CD4-positive, alpha-beta T cell treated with Interleukin-2 at 100 ng/mL for 4 hours (primary cell): ENCODE measurements around the gene PRR5L.
A peak's percentile ranks its signal among the peaks of the same experiment; 100 is the strongest.

Source experiments
- DNase-seq: peaks from one replicate; pipeline ENCODE4 v3.0.0-alpha.2; 2020; ENCODE audit warnings: low spot score

The PRR5L gene

GRCh38 chr11:36326524-36327419, 30.7 kb downstream of the PRR5L start:
- no peak for DNase-seq

DNA sequence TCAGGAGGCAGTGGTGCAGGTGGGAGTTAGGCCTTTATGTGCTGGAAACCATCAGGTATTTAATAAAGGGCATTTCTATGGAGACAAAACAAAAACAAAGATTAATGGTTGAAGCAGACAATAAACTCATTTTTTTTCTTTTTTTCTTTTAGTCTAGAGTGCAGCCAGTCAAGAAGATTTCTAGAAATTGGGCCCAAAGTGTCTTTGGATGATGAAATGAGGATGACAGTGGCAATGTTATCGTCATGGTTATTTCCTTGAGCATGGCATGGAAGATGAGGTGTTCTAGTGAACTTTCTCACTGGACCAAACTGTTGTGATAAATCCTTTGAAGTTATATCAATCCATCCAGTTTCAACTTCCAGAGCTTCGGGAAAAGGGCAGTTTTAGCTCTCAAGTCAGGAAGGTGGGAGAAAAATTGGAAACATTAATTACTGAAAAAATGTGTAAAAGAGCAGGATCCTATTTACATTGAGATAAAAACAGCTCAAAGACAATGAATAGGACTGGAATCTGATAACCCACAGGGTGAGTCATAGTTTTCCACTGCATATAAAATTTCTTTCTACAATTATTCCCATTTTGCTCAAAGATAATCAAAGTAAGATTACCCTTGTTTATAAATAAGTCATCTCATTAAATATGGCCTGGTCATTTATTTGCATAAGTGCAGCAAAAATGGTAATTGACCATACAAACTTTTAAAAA, 33.0 kb downstream of the PRR5L start:
- no peak for DNase-seq

DNA sequence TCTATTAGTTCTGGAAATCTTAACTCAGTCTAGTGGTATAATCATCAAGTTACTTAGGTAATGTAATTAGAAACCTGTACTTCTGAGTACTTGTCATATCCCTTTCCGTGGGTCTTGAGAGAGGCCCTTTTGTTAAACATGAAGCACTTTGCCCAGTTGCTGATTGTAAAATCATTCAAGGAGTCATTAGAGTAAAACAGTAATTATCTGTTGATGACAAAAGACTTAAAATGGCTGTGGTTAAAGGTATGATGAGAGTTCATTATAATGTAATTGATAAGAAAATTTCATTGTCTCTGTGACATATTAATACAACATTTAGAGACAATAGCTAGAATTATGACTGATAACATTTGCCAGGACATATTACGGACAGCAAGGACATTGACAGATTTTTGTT, 34.3 kb downstream of the PRR5L start:
- DNase-seq: no peak

- DNase-seq: no peak
Measured at GRCh38 chr11:36333468-36333867, 37.4 kb downstream of the PRR5L start.

- no peak for DNase-seq
Measured at GRCh38 chr11:36333897-36334296, 37.8 kb downstream of the PRR5L start.

DNA sequence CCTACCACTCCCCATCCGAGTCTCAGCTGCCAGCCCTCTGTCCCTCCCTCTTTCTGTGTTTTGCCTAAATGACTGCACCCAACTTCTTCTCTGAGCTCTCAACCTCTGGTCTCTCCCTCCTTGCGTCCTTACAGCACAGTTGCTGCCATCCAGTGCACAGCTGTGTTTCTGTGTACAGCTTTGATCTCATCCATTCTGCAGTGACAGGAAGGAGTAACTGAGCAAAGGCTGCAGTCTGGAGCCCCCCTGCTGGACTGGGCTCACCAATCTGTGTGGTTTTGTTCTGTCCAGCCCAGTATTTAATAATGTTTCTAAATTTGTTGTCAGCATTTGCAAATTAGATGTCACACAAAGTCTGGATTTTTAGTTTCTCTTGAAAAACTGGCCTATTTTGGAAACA, 43.8 kb downstream of the PRR5L start:
- no peak for DNase-seq

GRCh38 chr11:36340897-36341296, 44.8 kb downstream of the PRR5L start:
- no peak for DNase-seq

- no peak for DNase-seq
Measured at GRCh38 chr11:36341915-36342314, 45.8 kb downstream of the PRR5L start.

- DNase-seq: no peak
Measured at GRCh38 chr11:36342327-36342726, 46.2 kb downstream of the PRR5L start.

DNA sequence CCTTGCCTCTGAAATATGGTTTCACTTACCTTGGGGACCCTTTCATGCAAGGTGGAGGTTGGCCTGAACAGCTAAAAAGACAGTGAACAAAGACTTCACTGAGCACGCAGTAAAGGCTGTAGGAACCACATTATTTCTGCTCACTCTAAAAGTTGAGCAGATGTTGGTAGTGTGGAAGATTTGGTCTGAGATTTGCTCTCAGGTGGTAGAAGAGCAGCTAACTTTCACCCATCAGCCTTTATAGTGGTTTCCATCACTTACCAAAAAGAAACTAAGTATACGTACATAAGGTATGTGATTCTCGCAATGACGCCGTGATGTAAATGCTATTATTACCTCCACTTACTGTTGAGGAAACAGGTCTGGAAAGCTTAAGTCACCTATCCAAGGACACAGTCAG, 47.3 kb downstream of the PRR5L start:
- DNase-seq: no peak

- DNase-seq: no peak
Measured at GRCh38 chr11:36345084-36345511, 49.0 kb downstream of the PRR5L start.

- no peak for DNase-seq
Measured at GRCh38 chr11:36345535-36346141, 49.5 kb downstream of the PRR5L start.

- DNase-seq: no peak
Measured at GRCh38 chr11:36346562-36347383, 50.7 kb downstream of the PRR5L start.

DNA sequence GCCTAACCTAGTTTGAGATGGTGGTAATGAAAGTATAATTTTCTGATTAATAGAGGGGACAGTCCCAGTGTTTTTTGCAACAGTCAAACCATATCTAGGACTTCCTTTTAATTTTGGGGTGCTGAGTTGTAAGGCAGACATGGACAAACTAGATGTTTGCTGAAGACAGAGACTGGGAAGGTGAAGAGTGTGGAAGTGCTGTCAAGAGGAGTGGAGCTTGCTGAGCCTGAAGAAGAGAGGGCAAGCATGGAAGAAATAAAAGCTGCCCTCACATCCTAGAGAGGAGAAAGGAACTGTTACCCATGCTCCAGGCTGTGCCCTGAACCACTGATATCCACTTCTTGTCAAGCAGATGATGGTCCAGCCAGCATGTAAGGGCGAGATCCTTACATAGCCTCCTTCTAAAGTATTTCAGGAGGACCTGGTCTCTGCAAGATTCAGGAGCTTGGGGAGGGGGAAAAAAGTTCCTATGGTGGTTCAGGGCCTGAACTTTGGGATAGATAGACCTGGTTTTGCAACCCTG, 51.4 kb downstream of the PRR5L start:
- DNase-seq: no peak

DNA sequence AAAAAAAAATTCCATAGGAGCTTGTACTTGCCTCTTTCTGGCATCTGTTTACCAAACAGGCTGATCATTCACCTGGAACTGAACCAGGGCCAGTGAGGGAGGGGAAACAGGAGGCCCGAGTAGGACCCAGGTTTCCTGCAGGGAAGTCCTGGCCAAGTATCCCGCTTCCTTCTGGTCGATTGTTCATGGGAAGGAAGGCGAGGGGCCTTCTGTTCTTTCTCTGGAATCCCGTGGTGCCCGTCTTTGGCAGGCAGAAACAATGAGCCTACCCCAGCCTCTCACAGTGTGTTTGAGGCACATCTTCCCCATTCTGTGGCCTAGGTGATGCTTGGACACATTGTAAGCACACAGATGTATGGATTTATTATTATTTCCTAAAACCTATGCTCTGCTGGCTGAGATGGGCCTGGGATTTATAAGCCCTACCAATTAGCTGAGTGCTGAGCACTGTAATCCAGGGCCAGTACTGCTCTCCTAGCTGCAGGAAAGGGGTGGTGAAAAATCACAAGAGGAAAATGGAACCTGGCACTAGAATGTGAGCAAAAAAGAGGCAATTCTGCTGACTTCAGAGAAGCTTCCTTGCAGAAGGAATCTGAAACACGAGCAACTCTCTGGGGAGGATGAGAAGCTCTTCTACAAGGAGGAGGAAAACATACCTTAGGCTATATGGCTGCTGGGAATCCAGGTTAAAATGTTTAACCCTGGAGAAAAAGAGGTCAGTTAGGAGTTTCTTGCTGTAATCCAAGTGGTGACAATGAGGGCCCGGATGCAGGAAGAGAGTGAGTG, 53.5 kb downstream of the PRR5L start:
- no peak for DNase-seq

DNA sequence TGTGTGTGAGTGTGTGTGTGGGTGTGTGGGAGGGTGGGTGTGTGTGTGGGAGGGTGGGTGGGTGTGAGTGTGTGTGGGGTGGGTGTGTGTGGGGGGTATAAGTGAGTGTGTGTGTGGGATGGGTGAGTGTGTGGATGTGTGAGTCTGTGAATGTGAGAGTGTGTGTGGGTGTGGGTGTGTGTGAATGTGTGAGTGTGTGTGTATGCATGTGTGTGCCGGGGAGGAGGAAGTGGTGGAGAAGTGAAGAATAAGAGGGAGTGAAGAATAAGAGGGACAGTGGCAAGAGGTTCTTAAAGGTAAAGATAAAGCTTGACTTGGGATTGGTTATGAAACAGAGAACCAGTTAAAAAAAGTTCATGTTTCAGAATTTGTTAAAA, 54.0 kb downstream of the PRR5L start:
- DNase-seq: no peak

DNA sequence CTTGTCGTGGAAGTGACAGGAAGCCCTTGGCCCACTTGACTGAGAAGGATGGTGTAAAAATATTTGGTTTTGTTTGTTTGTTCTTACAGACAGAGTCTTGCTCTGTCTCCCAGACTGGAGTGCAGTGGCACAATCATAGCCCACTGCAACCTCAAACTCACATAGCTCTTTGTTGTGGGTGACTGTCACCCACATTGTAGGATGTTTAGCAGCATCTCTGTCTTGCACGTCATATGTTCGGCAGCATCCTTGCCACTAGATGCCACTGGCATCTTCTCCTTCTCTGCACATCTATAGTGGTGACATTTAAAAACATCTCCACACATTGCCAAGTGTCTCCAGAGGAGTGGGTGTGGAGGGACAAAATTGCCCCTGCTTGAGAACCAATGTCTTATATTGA, 56.8 kb downstream of the PRR5L start:
- peak; percentile 83 for DNase-seq

- DNase-seq: peak; percentile 23
Measured at GRCh38 chr11:36354221-36355003, 58.3 kb downstream of the PRR5L start.

DNA sequence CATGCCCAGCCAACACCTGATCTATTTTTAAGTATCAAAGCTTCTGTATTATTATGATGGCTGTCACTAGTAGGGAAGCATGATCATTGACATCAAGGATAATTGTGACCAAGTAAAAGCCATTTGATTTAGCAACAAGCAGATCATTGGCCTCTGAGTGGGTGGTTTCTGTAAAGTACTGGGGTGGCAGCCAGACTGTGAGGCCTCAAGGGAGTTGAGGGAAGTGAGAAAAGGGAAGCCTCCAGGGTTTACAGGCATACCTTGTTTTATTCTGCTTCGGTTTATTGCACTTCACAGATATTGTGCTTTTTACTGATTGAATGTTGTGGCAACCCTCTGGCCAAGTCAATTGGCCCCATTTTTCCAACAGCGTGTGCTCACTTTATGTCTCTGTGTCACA, 60.1 kb downstream of the PRR5L start:
- no peak for DNase-seq

DNA sequence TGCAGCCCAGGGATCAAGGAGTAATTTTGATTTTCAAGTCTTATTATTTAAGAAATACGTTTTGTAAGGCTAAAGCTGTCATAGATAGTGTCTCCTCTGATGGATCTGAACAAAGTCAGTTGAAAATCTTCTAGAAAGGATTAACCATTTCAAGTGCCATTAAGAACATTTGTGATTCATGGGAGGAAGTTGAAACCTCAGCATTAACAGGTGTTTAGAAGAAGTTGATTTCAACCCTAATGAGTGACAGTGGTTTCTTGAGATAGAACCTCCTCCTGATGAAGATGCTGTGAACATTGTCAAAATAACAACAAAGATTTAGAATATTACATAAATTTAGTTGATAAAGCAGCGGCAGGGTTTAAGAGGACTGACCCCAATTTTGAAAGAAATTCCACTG, 61.7 kb downstream of the PRR5L start:
- DNase-seq: peak; percentile 33
